Cortex of kidney (tissue), 1 donor: Measurements from ENCODE around the gene PRDM4.
"Not testable (repeated sequence)": the region's sequence is repeated elsewhere in the genome, so short reads cannot be mapped to it uniquely, and the experiment has no call there.

Experiments
- DNase-seq: peaks from one replicate; lab custom pipeline; 2025; lab: John Stamatoyannopoulos, UW

Gene PRDM4

GRCh38 chr12:107774349-107775029 is 13.6 kb upstream of the PRDM4 start, which contains the start of gene ASCL4:
ASCL4 (plus strand) TSS chr12:107774704; CDS start chr12:107775219, 515 bp downstream.
- DNase-seq, result no peak

DNA sequence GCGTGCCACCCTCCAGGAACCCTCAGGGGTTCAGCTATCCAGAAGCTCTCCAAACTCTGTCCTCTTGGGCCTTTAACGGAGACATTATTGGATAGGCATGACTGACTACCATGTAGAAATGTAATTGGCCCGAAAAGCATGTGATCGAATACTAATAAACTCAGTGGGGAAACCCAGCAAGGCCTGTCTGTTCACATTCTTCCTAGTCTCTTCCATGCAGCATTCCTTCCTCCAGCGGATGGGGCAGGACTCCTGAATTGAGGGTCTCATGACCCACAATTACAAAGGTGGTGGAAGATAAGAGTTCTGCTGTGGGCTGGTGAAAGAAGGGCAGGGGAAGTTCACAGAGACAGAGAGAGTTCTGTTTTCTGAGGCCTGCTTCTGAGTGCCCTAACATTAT is 6.5 kb upstream of the PRDM4 start:
- no peak for DNase-seq

DNA sequence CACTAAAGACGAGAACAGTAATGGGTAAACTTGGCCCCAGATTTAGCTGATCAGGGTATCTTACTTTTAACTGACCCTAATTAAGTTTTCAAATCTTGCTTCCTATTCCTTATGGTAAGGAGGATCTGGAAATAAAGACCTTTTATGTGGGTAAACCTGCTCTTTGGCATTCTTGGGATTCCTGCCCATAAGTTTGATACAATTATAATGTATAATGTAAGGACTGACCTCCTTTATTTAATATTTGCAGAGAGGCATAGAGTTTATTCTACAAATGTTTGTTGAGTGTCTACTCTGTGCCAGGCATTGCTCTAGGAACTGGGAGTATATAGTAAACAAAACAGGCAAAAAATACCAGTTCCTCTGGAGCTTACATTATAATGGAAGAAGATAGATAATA is 4.4 kb upstream of the PRDM4 start:
- DNase-seq, result no peak

GRCh38 chr12:107764626-107765025 is 3.7 kb upstream of the PRDM4 start:
- DNase-seq, result no peak

DNA sequence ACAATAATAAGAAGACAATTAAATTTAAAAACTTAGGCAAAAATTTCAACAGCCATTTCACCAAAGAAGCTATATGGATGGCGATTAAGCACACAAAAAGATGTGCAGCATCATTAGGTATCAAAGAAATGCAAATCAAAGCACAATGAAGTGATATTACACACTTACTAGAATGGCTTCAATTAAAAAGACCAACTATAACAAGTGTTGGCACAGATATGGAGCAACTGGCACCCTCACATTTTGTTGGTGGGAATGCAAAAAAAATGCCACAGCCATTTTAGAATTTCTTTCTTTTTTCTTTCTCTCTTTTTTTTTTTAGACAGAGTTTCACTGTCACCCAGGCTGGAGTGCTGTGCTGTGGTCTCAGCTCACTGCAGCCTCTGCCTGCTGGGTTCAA is 1.9 kb upstream of the PRDM4 start:
- DNase-seq, result no peak

GRCh38 chr12:107761502-107761904 is 566 bp upstream of the PRDM4 start:
- no peak for DNase-seq

GRCh38 chr12:107760207-107760808 is 629 bp downstream of the PRDM4 start:
- DNase-seq, result no peak

DNA sequence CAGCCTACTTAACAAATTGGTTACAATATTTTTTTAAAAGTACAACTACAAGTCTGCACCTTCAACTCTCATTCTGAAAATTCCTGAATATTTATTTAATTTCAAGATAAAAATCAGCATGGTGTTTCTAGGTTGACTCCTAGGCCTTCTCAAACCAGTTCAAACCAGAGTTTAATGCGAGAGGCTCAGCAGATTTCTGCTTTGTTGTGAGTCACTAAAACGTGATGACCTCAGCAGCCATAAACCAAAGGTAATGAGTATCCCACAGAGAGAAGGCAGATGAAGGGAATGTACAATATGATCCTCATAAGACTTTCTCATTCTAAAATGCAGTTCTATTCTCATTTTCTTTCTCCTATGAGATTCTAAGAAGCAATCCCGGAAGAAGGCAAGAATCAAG is 1.5 kb downstream of the PRDM4 start:
- no peak for DNase-seq

- no peak for DNase-seq
Measured at GRCh38 chr12:107749083-107749482, 11.9 kb downstream of the PRDM4 start.

GRCh38 chr12:107748472-107748871 is 12.5 kb downstream of the PRDM4 start:
- DNase-seq, result no peak

- DNase-seq, result no peak
Measured at GRCh38 chr12:107736914-107737313, 24.0 kb downstream of the PRDM4 start.

DNA sequence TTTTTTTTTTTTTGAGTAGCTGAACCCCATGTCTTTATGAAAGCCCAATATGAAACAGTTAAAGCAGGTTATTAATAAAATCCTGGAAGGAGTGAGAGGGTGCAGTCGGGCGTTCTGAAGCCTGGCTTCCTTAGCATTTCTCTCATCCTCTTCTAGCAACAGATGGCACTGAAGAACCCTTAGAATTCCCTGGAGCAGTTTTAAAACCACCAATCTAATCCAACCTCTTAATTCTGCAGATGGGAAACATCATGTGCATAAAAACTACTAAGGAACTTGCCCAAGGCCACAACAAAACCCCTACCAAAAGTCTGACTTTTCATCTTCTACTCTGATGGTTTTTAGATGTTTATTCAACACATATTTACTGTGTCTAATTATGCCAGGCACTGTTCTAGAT is 25.2 kb downstream of the PRDM4 start:
- DNase-seq, result no peak

- no peak for DNase-seq
Measured at GRCh38 chr12:107734139-107734538, 26.8 kb downstream of the PRDM4 start.

DNA sequence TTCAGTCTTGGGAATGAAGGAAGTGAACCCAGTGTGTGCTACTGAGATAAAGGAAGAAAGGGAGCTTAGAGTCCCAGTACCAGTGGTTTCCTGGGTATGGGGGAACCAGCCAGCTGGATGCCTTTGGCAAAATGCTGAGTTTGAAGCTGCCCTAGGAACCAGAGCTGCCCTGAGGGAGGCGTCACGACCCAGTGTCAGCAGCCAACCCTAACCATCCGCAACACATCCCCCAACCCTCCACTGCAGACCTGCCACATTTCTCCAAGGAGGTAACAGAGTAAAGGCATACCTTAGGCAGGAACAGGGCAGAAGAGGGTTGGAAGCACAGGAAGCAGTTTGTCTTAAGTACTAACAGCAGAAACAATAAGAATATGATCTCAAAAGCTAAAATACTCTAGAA is 28.6 kb downstream of the PRDM4 start:
- DNase-seq, result no peak

DNA sequence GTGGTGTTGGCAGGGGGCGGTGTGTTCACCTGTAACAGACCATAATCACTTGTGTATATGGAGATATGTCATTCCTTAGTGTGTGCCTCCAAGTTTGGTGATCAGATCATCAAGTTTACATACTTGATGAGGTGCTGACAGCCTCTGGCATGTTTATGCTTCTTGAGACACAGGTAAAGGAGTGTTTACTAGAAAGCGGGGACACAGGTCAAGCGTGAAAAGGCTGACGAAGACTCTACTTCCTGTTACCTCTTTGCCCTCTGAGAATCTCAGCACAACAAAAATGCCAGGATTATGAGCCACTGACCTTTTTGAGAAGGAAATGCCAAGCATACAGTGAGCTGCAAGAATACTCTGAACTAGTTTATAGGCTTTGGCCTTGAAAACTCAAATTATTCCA is 29.6 kb downstream of the PRDM4 start:
- DNase-seq, result no peak

DNA sequence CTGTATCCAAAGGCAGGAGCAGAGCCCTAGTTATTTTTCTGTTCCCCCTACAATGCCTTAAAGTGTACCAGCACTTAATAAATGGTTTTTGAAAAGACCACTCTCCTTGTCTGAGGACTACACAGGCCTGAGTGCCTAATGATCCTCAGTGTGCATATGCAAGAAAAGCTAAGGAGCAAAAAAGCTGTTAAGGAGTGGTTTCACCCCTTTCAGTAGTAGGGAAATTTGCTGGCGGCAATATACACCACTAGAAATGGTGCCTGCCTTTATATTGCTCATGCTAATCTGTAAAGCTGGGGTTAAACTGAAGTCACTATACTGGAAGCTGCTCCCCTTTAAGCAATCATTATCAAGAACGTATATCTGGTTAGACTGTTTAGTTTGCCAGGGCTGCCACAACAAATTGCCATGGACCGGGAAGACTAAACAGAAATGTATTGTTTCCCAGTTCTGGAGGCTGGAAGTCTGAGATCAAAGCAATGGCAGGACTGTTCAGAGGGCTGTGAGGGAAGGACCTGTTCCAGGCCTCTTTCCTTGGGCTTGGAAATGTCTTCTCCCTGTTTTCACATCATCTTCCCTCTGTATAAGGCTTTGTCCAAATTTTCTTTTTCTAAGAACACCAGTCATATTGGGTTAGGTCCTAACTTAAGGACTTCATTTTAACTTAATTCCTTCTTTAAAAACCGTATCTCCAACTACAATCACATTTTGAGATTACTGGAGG is 30.2 kb downstream of the PRDM4 start:
- no peak for DNase-seq

- DNase-seq, result not testable (repeated sequence)
Measured at GRCh38 chr12:107727742-107728141, 33.2 kb downstream of the PRDM4 start.

GRCh38 chr12:107727327-107727726 is 33.6 kb downstream of the PRDM4 start:
- DNase-seq, result not testable (repeated sequence)

DNA sequence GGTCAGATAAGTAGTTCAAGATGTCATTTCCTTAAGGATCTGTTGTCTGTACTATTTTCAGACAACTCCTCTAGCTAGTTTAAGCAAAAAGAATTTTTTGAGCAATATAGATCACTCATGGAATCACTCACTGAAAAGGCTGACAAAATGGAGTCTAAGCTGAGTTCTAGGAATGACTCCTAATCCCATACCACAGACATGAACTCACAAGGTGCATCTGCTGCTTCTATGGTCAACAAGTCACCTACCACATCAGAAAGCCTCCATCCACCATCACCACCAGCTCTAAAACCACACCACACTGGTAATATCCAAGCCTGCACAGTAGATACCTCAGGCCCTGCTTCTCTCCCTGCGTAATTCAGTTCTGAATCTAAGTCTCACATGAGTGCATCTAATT is 42.3 kb downstream of the PRDM4 start:
- DNase-seq, result no peak

DNA sequence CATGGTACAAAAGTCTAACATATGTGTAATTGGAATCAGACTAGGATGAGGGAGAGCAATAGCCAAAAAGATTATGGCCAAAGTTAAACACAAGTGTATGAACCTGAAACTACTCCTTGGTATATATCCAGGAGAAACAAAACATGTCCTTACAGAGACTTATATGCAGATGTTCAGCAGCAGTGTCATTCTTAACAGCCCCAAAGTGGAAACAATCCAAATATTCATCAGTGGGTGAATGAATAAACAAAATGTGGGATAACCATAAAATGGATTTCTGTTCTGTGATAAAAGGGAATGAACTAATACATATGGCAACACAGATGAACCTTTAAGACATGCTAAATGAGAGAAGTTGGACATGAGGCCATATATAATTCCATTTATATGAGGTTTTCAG is 45.2 kb downstream of the PRDM4 start:
- no peak for DNase-seq

GRCh38 chr12:107705522-107705921 is 55.4 kb downstream of the PRDM4 start:
- not testable (repeated sequence) for DNase-seq

- no peak for DNase-seq
Measured at GRCh38 chr12:107704041-107704440, 56.9 kb downstream of the PRDM4 start.

GRCh38 chr12:107702106-107702505 is 58.8 kb downstream of the PRDM4 start:
- DNase-seq, result no peak
